Esophagus (tissue), 2 donors: ENCODE results near the gene PRM2. TPM values are rescaled to one million over a fixed set of nuclear protein-coding genes. Genes with fewer than 3 reads are reported as not detected.
"Not testable (repeated sequence)": the region's sequence is repeated elsewhere in the genome, so short reads cannot be mapped to it uniquely, and the experiment has no call there.

Experiments
- H3K27ac ChIP-seq, 2 donors: one replicate each; pipeline ENCODE4 v1.5.1; 2013; ENCODE audit warnings: low read depth in 2 of 2, mild to moderate bottlenecking in 2 of 2, inconsistent platforms in 1 of 2, low read length in 1 of 2, moderate library complexity in 1 of 2
- H3K27me3 ChIP-seq, 2 donors: one replicate each; pipeline ENCODE4 v1.6.1; 2013; ENCODE audit warnings: low read length in 2 of 2, control low read depth in 1 of 2, mild to moderate bottlenecking in 1 of 2; ENCODE audit not compliant: insufficient read depth in 2 of 2, control insufficient read depth in 1 of 2
- H3K36me3 ChIP-seq, 2 donors: one replicate each; pipeline ENCODE4 v1.6.1; 2013; ENCODE audit warnings: low read length in 1 of 2; ENCODE audit not compliant: control insufficient read depth in 2 of 2, insufficient read depth in 2 of 2
- H3K4me1 ChIP-seq, 2 donors: one replicate each; pipeline ENCODE4 v1.6.1; 2013; ENCODE audit warnings: low read length in 1 of 2; ENCODE audit not compliant: control insufficient read depth in 2 of 2, insufficient read depth in 2 of 2
- H3K4me3 ChIP-seq, 2 donors: one replicate each; pipeline ENCODE4 v1.5.1; 2013; ENCODE audit warnings: low read length in 2 of 2, mild to moderate bottlenecking in 2 of 2, low read depth in 1 of 2, moderate library complexity in 1 of 2
- H3K9me3 ChIP-seq, 2 donors: one replicate each; pipeline ENCODE4 v1.6.1; 2013; ENCODE audit warnings: mild to moderate bottlenecking in 2 of 2, low read depth in 1 of 2, low read length in 1 of 2, moderate library complexity in 1 of 2; ENCODE audit not compliant: control insufficient read depth in 2 of 2, insufficient read depth in 1 of 2
- WGBS, 2 donors: extraction: QIAGEN DNeasy Blood & Tissue Kit; methylation state at CpG; one replicate each; pipeline ENCODE4 v1.1.7; 2013; 5-methylcytosine and 5-hydroxymethylcytosine counted together
- polyA plus RNA-seq, 2 donors: library from polyadenylated mRNA; stranded (reverse); fragments of 200-250 nt; gene quantifications; one replicate each; pipeline ENCODE4 v1.2.3, GENCODE V29; 2013
- donor health status: healthy with polysubstance abuse.
- donor health status: Bipolar disorder and iron deficiency.

The PRM2 gene
- polyA plus RNA-seq, 2 donors, result not detected

DNA sequence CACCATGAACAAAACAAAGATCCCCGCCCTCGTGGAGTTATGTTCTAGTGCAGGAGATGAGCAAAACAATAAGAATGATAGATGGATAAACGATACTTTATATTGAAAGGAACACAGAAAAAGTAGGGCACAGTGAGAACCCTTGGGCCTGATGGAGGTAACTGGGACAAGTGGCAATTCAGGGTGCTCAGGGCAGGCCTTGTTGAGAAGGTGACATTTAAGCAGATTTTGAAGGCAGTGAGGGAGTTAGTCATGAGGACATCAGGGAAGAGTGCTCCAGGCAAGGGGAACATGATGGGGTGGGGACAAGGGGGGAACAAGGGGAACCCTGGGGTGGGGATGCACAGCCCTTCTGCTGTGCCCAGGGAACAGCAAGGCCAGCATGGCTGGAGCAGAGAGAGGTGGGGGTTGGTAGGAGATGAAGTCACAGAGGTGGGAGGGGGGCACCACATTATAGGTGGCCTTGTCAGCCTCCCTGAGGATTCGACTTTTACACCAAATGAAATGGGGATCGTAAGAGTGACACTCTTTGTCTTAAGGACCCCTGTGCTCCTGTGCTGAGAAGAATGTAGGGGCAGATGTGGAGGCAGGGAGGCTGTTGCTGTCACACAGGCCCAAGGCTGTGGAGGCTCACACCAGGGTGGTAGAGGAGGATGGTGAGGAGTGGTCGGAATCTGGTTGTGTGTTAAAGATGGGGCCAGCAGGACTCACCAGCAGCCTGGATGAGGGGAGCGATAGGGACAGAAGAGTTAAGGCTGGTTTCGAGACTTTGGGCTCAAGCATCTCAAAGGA, 14.0 kb upstream of the PRM2 start:
- Histone ChIP-seq H3K27me3 (no peaks in the 10 kb centered on the region), H3K27ac (no peak overlapping the region), H3K9me3 (no peaks in the 10 kb centered on the region), H3K4me1 (no peaks in the 10 kb centered on the region), H3K4me3 (no peak overlapping the region), H3K36me3 (no peaks in the 10 kb centered on the region)
- WGBS, 2 donors, result 90 to 92% methylated on average over 8 of the region's 8 CpGs

DNA sequence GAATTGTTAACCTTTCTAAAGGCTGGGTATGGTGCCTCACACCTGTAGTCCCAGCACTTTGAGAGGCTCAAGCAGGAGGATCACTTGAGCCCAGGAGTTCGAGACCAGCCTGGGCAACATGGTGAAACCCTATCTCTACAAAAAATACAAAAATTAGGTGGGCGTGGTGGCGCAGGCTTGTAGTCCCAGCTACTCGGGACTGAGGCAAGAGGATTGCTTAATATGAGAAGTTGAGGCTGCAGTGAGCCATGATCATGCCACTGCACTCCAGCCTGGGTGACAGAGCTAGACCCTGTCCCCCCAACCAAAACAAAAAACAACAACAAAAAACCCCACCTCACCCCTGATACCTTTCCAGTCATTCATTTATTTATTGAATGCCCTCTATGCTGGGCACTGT, 13.4 kb upstream of the PRM2 start:
- H3K27me3 ChIP-seq, H3K4me3 ChIP-seq, H3K36me3 ChIP-seq, H3K4me1 ChIP-seq, H3K27ac ChIP-seq, H3K9me3 ChIP-seq: not testable (repeated sequence)
- WGBS, 2 donors, result 92% methylated on average over 4 of the region's 4 CpGs

DNA sequence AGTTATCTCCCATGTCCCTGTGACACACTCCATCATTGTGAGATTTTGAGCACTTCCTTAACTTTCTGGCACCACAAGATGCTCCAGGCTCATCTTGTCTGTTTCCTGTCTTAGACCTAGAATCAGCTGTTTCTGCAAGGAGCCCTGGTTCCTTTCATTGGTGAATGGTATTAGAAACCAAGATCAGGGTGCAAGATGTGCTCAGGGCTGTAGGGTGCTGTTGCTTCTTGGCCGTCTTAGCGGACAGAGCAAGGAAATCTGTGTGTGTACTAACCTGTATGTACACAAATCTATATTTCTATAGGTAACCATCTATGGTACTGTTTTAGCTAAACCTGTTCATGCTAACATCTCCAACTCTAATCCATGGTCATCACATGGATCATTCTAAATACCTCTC, 12.9 kb upstream of the PRM2 start:
- no peaks in the 10 kb centered on the region for H3K36me3 ChIP-seq

DNA sequence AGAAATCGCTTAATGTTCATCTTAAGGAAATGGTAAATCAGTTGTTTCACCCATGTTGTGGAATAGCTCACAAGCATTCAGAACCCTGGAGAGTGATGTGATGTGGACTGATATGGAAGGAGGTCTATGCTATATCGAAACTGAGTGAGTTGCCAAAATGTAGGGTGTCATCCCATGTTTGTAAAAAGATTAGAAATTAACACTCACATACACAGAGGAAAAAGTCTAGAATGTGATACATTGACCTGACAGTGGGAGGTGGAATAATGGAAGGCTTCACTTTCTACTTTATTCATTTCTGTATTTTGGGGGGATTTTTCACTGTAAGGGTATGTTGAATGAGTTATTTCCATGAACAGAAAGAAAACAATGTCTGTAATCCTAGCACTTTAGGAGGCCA, 9.6 kb upstream of the PRM2 start:
- Histone ChIP-seq H3K36me3 (no peaks in the 10 kb centered on the region), H3K4me1 (no peaks in the 10 kb centered on the region), H3K27me3 (no peaks in the 10 kb centered on the region), H3K9me3 (no peaks in the 10 kb centered on the region), H3K27ac (no peak overlapping the region), H3K4me3 (no peak overlapping the region)
- WGBS, 2 donors, result 78 to 88% methylated on average over 2 of the region's 2 CpGs

More for the DNA sequence above, 12.9 kb upstream of the PRM2 start:
- no peak overlapping the region for H3K27ac ChIP-seq
- WGBS, 2 donors, result 97 to 98% methylated on average over 2 of the region's 2 CpGs
- H3K9me3 ChIP-seq, result no peaks in the 10 kb centered on the region
- no peaks in the 10 kb centered on the region for H3K4me1 ChIP-seq
- H3K4me3 ChIP-seq, result no peak overlapping the region
- H3K27me3 ChIP-seq, result no peaks in the 10 kb centered on the region

DNA sequence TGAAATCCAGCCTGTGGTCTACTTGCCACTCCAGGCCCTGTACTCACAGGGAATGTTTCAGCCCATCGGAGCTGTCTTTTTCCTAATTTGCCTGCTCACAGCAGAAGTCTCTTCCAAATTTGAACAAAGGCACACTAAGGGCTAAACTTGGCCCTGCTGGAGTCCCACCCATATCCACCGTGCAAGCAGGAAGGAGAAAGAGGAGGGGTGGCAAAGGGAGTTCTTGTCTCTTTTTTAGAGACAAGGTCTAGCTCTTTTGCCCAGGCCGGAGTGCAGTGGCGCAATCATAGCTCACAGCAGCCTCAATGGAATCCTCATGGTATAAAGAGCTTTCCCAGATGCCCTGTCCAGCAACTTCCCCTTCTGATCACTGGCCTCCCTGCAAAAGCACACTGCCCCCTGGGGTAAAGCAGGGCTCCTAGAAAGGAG, 7.6 kb upstream of the PRM2 start:
- no peak overlapping the region for H3K27ac ChIP-seq

DNA sequence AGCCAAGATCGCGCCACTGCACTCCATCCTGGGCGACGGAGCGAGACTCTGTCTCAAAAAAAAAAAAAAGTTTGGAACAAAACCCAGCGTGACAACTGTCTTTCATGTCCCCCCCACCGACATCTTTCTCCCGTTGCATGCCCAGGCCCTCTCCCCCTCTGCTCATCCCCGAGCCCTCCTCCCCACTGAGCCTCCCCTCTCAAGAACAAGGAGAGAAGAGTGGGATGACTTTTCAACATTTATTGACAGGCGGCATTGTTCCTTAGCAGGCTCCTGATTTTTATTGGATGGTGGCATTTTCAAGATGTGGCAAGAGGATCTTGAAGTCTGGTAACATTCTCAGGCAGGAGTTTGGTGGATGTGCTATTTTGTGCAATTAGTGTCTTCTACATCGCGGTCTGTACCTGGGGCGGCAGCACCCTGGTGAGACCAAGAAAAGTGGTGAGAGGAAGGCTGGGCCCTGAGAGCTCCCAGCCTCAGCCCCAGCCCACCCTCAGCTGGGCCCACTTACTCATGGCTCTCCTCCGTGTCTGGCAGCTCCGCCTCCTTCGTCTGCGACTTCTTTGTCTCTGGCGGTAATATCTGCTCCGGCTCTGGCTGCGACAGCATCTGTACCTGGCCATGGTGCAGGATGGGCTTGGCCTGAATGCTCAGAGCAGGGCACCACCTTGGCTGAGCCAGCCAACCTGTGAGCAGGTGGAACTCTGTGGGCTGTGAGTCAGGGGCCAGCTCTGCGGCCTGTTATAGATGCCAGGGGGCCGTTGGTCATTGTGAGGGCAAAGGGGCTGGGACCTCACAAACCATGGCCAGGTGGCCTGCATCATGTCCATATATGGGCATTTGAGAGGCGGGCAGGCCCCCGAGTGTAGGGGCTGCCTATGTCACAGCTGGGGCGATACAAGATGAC, 4.6 kb upstream of the PRM2 start, which contains the start of gene PRM1:
Gene PRM1, minus strand, starts transcription at position 715 of the 907 bp plus-strand sequence. Its CDS starts 92 bp downstream, at position 623.
- no peaks in the 10 kb centered on the region for H3K4me1 ChIP-seq
- 84 to 88% methylated on average over 22 to 25 of the region's 25 CpGs for WGBS, 2 donors
- no peaks in the 10 kb centered on the region for H3K9me3 ChIP-seq
- H3K27ac ChIP-seq, result no peak within 1 kb of the TSS
- no peaks in the 10 kb centered on the region for H3K36me3 ChIP-seq
- H3K4me3 ChIP-seq, result no peak within 1 kb of the TSS
- H3K27me3 ChIP-seq, result no peaks in the 10 kb centered on the region

More for the DNA sequence above, 7.6 kb upstream of the PRM2 start:
- no peak overlapping the region for H3K4me3 ChIP-seq
- no peaks in the 10 kb centered on the region for H3K27me3 ChIP-seq
- no peaks in the 10 kb centered on the region for H3K9me3 ChIP-seq
- H3K36me3 ChIP-seq, result no peaks in the 10 kb centered on the region
- WGBS, 2 donors, result 63 to 71% methylated on average over 4 of the region's 4 CpGs
- no peaks in the 10 kb centered on the region for H3K4me1 ChIP-seq

DNA sequence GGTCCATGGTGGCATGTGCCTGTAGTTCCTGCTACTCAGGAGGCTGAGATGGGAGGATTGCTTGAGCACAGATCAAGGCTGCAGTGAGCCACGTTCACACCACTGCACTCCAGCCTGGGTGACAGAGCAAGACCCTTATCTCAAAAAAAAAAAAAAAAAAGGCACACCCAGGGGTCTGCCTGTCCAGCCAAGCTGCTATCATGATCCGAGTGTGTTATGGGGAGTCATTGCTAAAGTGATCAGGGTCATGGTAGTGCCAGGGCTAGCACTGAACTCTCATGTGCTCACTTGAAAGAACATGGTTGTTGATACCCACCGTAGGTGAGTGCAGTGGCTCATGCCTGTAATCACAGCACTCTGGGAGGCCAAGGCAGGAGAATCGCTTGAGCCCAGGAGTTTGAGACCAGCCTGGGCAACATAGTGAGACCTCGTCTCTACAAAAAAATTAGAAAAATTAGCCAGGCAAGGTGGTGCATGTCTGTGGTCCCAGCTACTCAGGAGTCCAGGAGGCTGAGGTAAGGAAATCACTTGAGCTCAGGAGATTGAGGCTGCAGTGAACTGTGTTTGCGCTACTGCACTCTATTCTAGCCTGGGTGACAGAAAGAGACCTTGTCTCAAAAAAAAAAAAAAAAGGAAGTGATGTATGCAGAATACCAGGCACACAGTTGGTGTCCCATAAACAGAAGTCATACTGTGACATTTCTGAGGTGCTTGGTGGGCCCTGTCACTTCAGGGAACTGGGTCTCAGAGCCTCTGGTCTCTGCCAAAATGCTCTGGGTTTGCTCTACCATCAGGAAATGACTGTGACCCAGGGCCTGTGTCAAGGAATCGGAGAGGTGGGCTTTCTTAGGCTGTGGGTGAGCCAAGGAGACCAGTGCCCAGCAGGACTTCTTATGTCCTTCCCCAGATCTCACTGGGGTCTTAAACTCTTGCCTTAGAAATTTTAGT, 2.7 kb upstream of the PRM2 start:
- no peaks in the 10 kb centered on the region for H3K4me1 ChIP-seq
- 87 to 92% methylated on average over 7 of the region's 7 CpGs for WGBS, 2 donors

DNA sequence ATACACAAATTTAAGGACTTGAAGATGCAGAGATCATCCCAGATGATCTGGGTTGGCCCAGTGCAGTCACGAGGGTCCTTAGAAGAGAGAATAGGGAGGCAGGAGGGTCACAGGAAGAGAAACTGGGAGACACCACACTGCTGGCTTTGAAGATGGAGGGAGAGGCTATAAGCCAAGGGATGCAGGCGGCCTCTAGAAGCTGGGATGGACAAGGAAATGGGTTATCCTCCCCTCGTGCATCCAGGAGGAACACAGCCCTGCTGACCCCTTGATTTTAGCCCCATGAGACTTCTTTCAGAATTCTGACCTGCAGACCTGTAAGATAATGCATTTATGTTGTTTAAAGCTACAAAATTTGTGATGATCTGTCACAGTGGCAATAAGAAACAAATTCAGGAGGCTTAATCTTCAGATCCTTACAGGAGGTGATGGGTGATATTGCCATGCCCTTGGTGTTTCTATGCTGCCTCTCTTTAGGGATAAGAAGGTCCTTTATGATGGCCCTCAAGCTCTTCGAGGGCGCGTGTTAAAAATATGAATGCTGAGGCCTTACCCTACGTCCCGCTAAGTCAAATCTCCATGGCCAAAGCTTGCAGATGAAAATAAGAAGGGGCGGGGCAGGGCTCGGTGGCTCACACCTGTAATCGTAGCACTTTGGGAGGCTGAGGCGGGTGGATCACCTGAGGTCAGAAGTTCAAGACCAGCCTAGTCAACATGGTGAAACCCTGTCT, 1.5 kb upstream of the PRM2 start:
- no peaks in the 10 kb centered on the region for H3K4me1 ChIP-seq
- H3K9me3 ChIP-seq, result no peaks in the 10 kb centered on the region
- H3K36me3 ChIP-seq, result no peaks in the 10 kb centered on the region
- no peaks in the 10 kb centered on the region for H3K27me3 ChIP-seq
- no peak overlapping the region for H3K27ac ChIP-seq
- no peak overlapping the region for H3K4me3 ChIP-seq
- WGBS, 2 donors, result 88 to 90% methylated on average over 12 of the region's 12 CpGs

More for the DNA sequence above, 2.7 kb upstream of the PRM2 start:
- Histone ChIP-seq H3K9me3 (no peaks in the 10 kb centered on the region), H3K36me3 (no peaks in the 10 kb centered on the region), H3K27ac (no peak overlapping the region), H3K4me3 (no peak overlapping the region), H3K27me3 (no peaks in the 10 kb centered on the region)
